Measurements from ENCODE around the gene TSC22D1. TPM values are rescaled to one million over a fixed set of nuclear protein-coding genes. Genes with fewer than 3 reads are reported as not detected.

The TSC22D1 gene
- polyA plus RNA-seq, 1 donor (not counting 4 experiments of a cell fraction or from before 2014, with no cell fraction given): 177 TPM

GRCh38 chr13:44433863-44434765 lies 142.0 kb downstream of the TSC22D1 start:
- Histone ChIP-seq H3K4me1 (ENCODE audit: control insufficient read depth, extremely low read depth, insufficient read depth, low read length) (peaks cover 14% of the 10 kb centered on the region), H3K9me3 (ENCODE audit: control insufficient read depth, low read depth, low read length) (no peaks in the 10 kb centered on the region), H3K4me2 (ENCODE audit: control insufficient read depth, extremely low read depth, insufficient read depth, low read depth, low read length) (peak overlapping the region; percentile 81), H3K9ac (ENCODE audit: control insufficient read depth, extremely low read depth, insufficient read depth, low read length) (peak overlapping the region; percentile 97), H3K9me1 (ENCODE audit: control insufficient read depth, extremely low read depth, insufficient read depth, low read length) (no peaks in the 10 kb centered on the region), H3K27ac (ENCODE audit: control insufficient read depth, insufficient read depth, low read length) (peak overlapping the region; percentile 74), H3K4me3 (ENCODE audit: control insufficient read depth in 2 of 3, extremely low read depth in 1 of 3, insufficient read depth in 2 of 3, low read depth in 1 of 3, low read length in 3 of 3) (peak overlapping the region; percentile 68 to 80 (median 76)), H2AFZ (ENCODE audit: control insufficient read depth, low read length) (no peak overlapping the region), H3K27me3 (ENCODE audit: control insufficient read depth, extremely low read depth, insufficient read depth, low read length) (no peaks in the 10 kb centered on the region), H3K36me3 (ENCODE audit: control insufficient read depth in 2 of 2, extremely low read depth in 1 of 2, insufficient read depth in 2 of 2, low read length in 2 of 2) (peaks cover 7 to 21% of the 10 kb centered on the region in 2 experiments), H3K79me2 (ENCODE audit: control insufficient read depth, insufficient read depth, low read length) (peaks cover 22% of the 10 kb centered on the region), H4K20me1 (ENCODE audit: control insufficient read depth, extremely low read depth, insufficient read depth, low read length) (peaks cover 2% of the 10 kb centered on the region)
- dilution Hi-C loops (cut with MboI; ENCODE audit: extremely low pct_ligation_motif_present, low sequenced_read_pairs): loop anchor here (25.0 kb wide), 1 partner anchor 397 kb away; no protein-coding TSS in a partner anchor
- FAIRE-seq (no peak), DNase-seq (ENCODE audit: low read depth, low spot score) (no peak)
- TF ChIP-seq EZH2 (IDR thresholded peaks at IDR 0.05; ENCODE audit: low read length) (no peak), CTCF (optimal IDR thresholded peaks at IDR 0.05 in 1 of 3, IDR thresholded peaks at IDR 0.05 in 1 of 3, conservative IDR thresholded peaks at IDR 0.05 in 1 of 3; ENCODE audit: extremely low read depth in 1 of 3, insufficient read depth in 2 of 3, low read length in 3 of 3) (no peak)

GRCh38 chr13:44432650-44433049 lies 143.5 kb downstream of the TSC22D1 start:
- no peaks in the 10 kb centered on the region for H3K27me3 ChIP-seq (ENCODE audit: control insufficient read depth, extremely low read depth, insufficient read depth, low read length)
- no peaks in the 10 kb centered on the region for H3K9me3 ChIP-seq (ENCODE audit: control insufficient read depth, low read depth, low read length)
- no peak overlapping the region for H3K27ac ChIP-seq (ENCODE audit: control insufficient read depth, insufficient read depth, low read length)
- no peak overlapping the region for H3K4me2 ChIP-seq (ENCODE audit: control insufficient read depth, extremely low read depth, insufficient read depth, low read depth, low read length)
- FAIRE-seq (no peak), DNase-seq (ENCODE audit: low read depth, low spot score) (no peak)
- no peak overlapping the region for H2AFZ ChIP-seq (ENCODE audit: control insufficient read depth, low read length)
- peaks cover 22% of the 10 kb centered on the region for H3K79me2 ChIP-seq (ENCODE audit: control insufficient read depth, insufficient read depth, low read length)
- H3K36me3 ChIP-seq (ENCODE audit: control insufficient read depth in 2 of 2, extremely low read depth in 1 of 2, insufficient read depth in 2 of 2, low read length in 2 of 2): peaks cover 7 to 21% of the 10 kb centered on the region in 2 experiments
- H3K9me1 ChIP-seq (ENCODE audit: control insufficient read depth, extremely low read depth, insufficient read depth, low read length): no peaks in the 10 kb centered on the region
- H3K4me3 ChIP-seq (ENCODE audit: control insufficient read depth in 2 of 3, extremely low read depth in 1 of 3, insufficient read depth in 2 of 3, low read depth in 1 of 3, low read length in 3 of 3): no peak overlapping the region
- dilution Hi-C loops (cut with MboI; ENCODE audit: extremely low pct_ligation_motif_present, low sequenced_read_pairs): loop anchor here (25.0 kb wide), 1 partner anchor 395 kb away; no protein-coding TSS in a partner anchor
- H4K20me1 ChIP-seq (ENCODE audit: control insufficient read depth, extremely low read depth, insufficient read depth, low read length): peaks cover 2% of the 10 kb centered on the region
- TF ChIP-seq EZH2 (IDR thresholded peaks at IDR 0.05; ENCODE audit: low read length) (no peak), CTCF (optimal IDR thresholded peaks at IDR 0.05 in 1 of 3, IDR thresholded peaks at IDR 0.05 in 1 of 3, conservative IDR thresholded peaks at IDR 0.05 in 1 of 3; ENCODE audit: extremely low read depth in 1 of 3, insufficient read depth in 2 of 3, low read length in 3 of 3) (no peak)
- H3K4me1 ChIP-seq (ENCODE audit: control insufficient read depth, extremely low read depth, insufficient read depth, low read length): peaks cover 11% of the 10 kb centered on the region
- no peak overlapping the region for H3K9ac ChIP-seq (ENCODE audit: control insufficient read depth, extremely low read depth, insufficient read depth, low read length)

Measured in keratinocyte (primary cell).